ENCODE measurements around the gene GRK2.

GRK2 gene

DNA sequence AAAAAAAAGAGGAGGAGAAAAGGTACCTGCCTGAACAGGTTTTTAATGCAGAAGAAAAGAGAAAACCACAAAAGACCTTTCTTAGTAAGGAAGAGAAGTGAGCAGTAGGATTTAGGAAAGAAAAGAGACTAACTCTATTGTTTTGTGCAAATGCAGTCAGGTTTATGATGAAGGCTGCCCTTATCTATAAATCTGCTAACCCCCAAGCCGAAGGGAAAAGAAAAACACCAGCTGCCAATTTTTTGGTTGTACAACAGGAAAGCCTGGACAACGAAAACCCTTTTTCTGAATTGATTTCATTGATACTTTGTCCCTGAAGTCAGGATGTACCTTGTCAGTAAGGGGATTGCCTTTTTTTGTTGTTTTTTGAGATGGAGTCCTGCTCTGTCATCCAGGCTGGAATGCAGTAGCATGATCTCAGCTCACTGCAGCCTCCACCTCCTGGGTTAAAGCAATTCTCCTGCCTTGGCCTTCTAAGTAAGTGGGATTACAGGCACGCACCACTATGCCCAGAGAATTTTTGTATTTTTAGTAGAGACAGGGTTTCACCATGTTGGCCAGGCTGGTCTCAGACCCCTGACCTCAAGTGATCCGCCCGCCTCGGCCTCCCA is 65.9 kb downstream of the GRK2 start:
- TF ChIP-seq FOXM1 (IDR thresholded peaks at IDR 0.05; ENCODE audit: borderline replicate concordance, low read depth): no peak
- TF ChIP-seq EGR1 (IDR thresholded peaks at IDR 0.05): no peak
- TF ChIP-seq TAF1 (IDR thresholded peaks at IDR 0.05; ENCODE audit: low read depth): no peak
- TF ChIP-seq, protein P1, sequence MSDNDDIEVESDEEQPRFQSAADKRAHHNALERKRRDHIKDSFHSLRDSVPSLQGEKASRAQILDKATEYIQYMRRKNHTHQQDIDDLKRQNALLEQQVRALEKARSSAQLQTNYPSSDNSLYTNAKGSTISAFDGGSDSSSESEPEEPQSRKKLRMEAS (IDR thresholded peaks at IDR 0.05): no peak
- no peak for TF ChIP-seq TCF12 (IDR thresholded peaks at IDR 0.05; ENCODE audit: low read depth)
- TF ChIP-seq, protein P2, sequence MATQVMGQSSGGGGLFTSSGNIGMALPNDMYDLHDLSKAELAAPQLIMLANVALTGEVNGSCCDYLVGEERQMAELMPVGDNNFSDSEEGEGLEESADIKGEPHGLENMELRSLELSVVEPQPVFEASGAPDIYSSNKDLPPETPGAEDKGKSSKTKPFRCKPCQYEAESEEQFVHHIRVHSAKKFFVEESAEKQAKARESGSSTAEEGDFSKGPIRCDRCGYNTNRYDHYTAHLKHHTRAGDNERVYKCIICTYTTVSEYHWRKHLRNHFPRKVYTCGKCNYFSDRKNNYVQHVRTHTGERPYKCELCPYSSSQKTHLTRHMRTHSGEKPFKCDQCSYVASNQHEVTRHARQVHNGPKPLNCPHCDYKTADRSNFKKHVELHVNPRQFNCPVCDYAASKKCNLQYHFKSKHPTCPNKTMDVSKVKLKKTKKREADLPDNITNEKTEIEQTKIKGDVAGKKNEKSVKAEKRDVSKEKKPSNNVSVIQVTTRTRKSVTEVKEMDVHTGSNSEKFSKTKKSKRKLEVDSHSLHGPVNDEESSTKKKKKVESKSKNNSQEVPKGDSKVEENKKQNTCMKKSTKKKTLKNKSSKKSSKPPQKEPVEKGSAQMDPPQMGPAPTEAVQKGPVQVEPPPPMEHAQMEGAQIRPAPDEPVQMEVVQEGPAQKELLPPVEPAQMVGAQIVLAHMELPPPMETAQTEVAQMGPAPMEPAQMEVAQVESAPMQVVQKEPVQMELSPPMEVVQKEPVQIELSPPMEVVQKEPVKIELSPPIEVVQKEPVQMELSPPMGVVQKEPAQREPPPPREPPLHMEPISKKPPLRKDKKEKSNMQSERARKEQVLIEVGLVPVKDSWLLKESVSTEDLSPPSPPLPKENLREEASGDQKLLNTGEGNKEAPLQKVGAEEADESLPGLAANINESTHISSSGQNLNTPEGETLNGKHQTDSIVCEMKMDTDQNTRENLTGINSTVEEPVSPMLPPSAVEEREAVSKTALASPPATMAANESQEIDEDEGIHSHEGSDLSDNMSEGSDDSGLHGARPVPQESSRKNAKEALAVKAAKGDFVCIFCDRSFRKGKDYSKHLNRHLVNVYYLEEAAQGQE (IDR thresholded peaks at IDR 0.05; ENCODE audit: low read depth): no peak
- no peak for TF ChIP-seq TEAD4 (IDR thresholded peaks at IDR 0.05)
- no peak for TF ChIP-seq CEBPB (IDR thresholded peaks at IDR 0.05)
- no peak for TF ChIP-seq EP300 (IDR thresholded peaks at IDR 0.05; ENCODE audit: borderline replicate concordance)
- TF ChIP-seq NFIC (IDR thresholded peaks at IDR 0.05): no peak
- TF ChIP-seq ZBTB7A (IDR thresholded peaks at IDR 0.05; ENCODE audit: low read depth): no peak
- TF ChIP-seq RAD21 (IDR thresholded peaks at IDR 0.05; ENCODE audit: low read depth): no peak
- no peak for TF ChIP-seq YY1 (IDR thresholded peaks at IDR 0.05; ENCODE audit: low read depth)
- TF ChIP-seq USF1 (IDR thresholded peaks at IDR 0.05): no peak
- no peak for TF ChIP-seq CREB1 (IDR thresholded peaks at IDR 0.05; ENCODE audit: low read depth)
